Panc1 (cell line): ENCODE measurements around the gene MRPS18A.

Source experiments
- POLR2AphosphoS5 ChIP-seq: IDR thresholded peaks from 2 replicates; pipeline ENCODE4 v1.6.1; 2012; ENCODE audit warnings: mild to moderate bottlenecking, low read depth, low read length, moderate library complexity
- REST ChIP-seq, 2 experiments: IDR thresholded peaks; 2 replicates each; pipeline ENCODE4 v1.6.1; 2011 to 2012; ENCODE audit warnings: low read depth in 2 of 2, control low read depth in 1 of 2, low read length in 1 of 2, mild to moderate bottlenecking in 1 of 2, moderate library complexity in 1 of 2; ENCODE audit not compliant: insufficient read depth in 1 of 2
- TF ChIP-seq, protein P1 (sequence below): fragments of 450-650 bp; IDR thresholded peaks from 2 replicates; pipeline ENCODE4 v1.5.1; 2017; ENCODE audit warnings: mild to moderate bottlenecking

GRCh38 chr6:43639984-43640800 lies 47.4 kb downstream of the MRPS18A start:
- TF ChIP-seq, protein P1, sequence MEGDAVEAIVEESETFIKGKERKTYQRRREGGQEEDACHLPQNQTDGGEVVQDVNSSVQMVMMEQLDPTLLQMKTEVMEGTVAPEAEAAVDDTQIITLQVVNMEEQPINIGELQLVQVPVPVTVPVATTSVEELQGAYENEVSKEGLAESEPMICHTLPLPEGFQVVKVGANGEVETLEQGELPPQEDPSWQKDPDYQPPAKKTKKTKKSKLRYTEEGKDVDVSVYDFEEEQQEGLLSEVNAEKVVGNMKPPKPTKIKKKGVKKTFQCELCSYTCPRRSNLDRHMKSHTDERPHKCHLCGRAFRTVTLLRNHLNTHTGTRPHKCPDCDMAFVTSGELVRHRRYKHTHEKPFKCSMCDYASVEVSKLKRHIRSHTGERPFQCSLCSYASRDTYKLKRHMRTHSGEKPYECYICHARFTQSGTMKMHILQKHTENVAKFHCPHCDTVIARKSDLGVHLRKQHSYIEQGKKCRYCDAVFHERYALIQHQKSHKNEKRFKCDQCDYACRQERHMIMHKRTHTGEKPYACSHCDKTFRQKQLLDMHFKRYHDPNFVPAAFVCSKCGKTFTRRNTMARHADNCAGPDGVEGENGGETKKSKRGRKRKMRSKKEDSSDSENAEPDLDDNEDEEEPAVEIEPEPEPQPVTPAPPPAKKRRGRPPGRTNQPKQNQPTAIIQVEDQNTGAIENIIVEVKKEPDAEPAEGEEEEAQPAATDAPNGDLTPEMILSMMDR: no peak
- TF ChIP-seq POLR2AphosphoS5 (no peak), REST (IDR thresholded peaks at IDR 0.05; ENCODE audit: insufficient read depth in 1 of 2, low read depth in 2 of 2, low read length in 1 of 2) (no peak)
